GM23338 (cell line): ENCODE results near the gene GRIA2. TPM values are rescaled to one million over a fixed set of nuclear protein-coding genes. Genes with fewer than 3 reads are reported as not detected.

Source experiments
- polyA plus RNA-seq: library from polyadenylated mRNA; unstranded; fragments of >200 nt; fragmentation: Nextera tagmentation; extraction: Ambion mirVana; gene quantifications from 2 replicates; pipeline ENCODE4 v1.2.1, GENCODE V29; 2016
- small RNA-seq: library from RNA; depleted of rRNA; stranded (forward); fragments of <200 nt; gene quantifications from one replicate; pipeline ENCODE3, GENCODE V24; 2014; ENCODE audit warnings: low replicate concordance
- total RNA-seq: library from RNA; depleted of rRNA; stranded (reverse); fragments of >200 nt; shearing (Covaris generic); gene quantifications from 2 replicates; pipeline ENCODE4 v1.2.3, GENCODE V29; 2014; rRNA removed

GRIA2 gene
- total and polyA plus RNA-seq, 2 experiments from 2014 or later: not detected

Small RNAs within 50 kb of the gene (small RNA-seq; reads per million reads assigned to genes)
- not detected for gene RNU6-582P

Other genes with a start within 250 kb of the GRIA2 start
- gene PDGFC, start 248.9 kb upstream of the GRIA2 start, total RNA-seq: 3.4 and 3.6 TPM in 2 replicates
- 1.3 and 1.8 TPM in 2 replicates for gene PDGFC, start 248.9 kb upstream of the GRIA2 start, polyA plus RNA-seq
- gene GLRB, start 144.6 kb upstream of the GRIA2 start, total RNA-seq: 1.0 and 1.9 TPM in 2 replicates
- gene GLRB, start 144.6 kb upstream of the GRIA2 start, polyA plus RNA-seq: 1.1 and 1.3 TPM in 2 replicates